A673 (cell line): ENCODE data around the gene GINS1.

Experiments used
- CTCF ChIP-seq: fragments of 300-800, 200-600 bp; sonication (generic); conservative IDR thresholded peaks from 2 replicates; pipeline ENCODE4 v1.5.1; 2017; ENCODE audit warnings: low read depth, mild to moderate bottlenecking, antibody characterized with exemption, low read length, moderate library complexity, mixed read lengths
- EZH2 ChIP-seq: fragments of 200-600 bp; sonication (generic); IDR thresholded peaks from 2 replicates; pipeline ENCODE4 v1.6.1; 2017; ENCODE audit warnings: borderline replicate concordance, low read depth, mild to moderate bottlenecking, mixed read lengths, antibody characterized with exemption, low read length; ENCODE audit not compliant: poor library complexity, severe bottlenecking

DNA sequence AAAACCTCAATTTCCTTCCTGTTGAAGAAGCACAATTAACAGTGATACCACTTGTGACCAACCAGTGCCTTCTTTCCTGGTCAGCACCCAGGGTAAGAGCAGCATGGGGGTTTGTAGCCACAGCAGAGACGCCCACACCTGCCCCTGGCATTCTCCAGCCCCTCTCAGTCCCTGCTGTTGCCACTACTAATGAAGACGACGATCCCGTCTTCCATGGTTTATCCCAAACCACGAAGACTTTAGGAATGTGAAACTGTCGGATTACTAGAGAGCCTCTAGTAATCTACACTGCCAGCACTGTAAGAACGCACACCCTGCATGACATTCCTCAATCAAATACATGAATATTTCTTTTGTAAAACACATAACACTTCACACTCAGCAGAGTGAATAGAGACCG lies 60.0 kb downstream of the GINS1 start:
- no peak for TF ChIP-seq EZH2
- no peak for TF ChIP-seq CTCF
